NCI-H1436 (cell line): ENCODE measurements around the gene CHRM4.

Source experiments
- DNase-seq: peaks from one replicate; lab custom pipeline; 2025; lab: John Stamatoyannopoulos, UW

Gene CHRM4

DNA sequence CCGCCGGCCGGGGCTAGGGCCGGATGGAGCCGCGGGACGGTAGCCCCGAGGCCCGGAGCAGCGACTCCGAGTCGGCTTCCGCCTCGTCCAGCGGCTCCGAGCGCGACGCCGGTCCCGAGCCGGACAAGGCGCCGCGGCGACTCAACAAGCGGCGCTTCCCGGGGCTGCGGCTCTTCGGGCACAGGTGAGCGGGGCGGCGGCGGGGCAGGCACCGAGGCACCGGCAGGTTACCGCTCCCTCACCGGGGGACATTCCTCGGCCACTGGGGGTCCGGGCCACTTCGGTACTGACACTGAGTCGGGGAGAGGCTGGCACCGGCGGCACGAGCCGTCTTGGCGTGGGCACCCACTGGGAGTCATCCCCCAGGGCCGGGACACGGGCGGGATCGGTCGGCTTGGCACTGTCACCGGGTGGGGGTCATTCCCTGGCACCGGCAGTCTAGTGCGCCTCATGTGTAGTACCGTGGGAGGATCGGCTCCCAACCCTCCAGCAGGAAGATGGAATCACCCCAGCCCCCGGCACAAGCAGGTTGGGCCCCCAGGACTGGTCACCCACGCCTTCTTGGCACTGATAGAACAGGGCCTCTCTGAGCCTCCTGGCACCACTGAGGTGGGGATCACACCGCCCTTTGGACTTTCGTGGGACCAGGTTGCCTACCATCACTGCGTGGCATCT, 43.8 kb downstream of the CHRM4 start:
- DNase-seq: no peak

DNA sequence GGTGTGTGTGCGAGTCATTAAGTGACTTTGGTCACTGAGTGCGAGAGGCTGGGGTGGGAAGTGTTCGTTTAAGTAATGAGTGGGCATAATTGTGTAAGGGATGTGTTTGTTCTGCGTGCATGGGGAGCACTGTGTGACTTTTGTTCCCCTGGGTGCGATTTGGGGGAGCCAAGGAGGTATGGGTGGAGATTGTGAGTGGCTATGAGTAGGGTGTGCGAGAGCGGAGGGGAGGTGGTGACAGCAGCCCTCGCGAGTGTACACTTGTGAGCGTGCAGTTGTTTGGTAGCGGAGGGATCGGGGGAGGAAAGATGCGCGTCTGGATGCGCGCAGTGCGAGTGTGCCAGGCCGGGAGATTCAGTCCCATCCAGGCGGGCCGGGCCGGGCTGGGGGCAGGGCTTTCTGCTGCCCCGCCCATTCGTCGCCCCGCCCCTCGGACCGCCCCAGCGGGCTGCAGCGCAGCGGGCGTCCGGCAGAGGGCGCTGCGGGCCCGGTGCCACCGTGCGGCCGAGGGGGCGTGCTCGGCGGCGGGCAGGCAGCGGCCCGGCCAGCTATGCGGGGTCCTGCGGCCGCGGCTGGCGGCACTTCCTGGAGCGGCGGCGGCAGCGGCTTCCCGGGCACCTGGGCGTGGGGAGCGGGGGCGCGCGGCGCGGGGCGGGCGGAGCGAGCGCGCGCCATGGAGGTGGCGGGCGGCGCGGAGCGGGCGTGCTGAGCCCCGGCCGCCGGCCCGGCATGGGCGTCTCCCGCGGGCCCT, 44.5 kb downstream of the CHRM4 start, which contains the start of gene DGKZ:
DGKZ (plus strand) TSS at position 578 of the 751 bp plus-strand sequence. CDS start 197 bp downstream, outside the sequence.
- peak; percentile 79 for DNase-seq

DNA sequence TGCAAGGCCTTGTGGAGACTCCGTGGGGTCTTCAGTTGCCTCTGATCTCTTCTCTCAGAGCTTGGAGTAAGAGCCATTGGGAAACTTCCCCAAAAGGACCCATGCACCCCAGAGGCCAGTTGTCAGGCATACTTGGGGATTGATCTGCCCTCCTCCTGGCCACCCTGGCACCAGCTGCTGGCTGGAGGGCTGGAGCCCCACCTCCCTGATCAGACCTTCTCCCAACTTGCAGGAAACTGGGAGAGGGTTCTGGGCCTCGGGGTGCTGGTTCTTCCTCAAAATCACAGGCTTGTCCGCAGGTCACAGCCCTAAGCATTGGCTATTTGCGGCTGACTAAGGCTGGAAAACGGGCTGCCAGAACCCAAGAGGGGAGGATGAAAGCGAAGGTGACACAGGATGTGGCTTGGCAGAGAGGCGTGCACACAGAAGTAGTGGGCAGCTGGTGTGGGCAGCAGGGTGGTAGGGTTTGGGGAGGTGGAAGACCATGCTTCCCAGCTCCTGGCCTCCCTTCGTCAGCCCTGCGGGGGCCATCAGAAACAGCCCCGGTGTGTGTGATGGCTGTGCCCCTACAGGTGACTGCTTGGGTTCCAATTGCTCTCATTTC, 45.6 kb downstream of the CHRM4 start:
- no peak for DNase-seq

DNA sequence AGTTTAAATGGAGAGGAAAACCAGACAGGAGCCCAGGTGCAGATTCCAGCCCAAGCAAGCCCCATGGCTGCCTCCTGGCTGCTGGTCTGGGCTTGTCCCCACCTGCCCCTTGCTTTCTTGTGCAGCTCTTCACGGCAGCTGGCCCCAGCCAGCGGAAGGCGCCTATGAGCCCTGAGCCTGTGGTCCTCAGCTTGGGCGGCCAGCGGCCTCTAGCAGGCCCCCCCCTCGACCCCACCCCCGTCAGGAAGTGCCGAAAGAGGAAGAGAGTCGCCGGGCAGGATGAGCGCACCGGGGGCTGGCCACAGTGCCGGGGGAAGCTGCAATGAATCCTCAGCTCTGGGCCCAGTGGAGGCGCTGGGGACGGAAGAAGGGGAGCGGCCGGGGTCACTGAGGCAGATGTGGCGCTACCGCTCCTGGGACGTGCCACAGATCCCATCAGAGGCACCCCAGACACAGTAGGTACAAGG, 46.4 kb downstream of the CHRM4 start:
- DNase-seq: no peak

DNA sequence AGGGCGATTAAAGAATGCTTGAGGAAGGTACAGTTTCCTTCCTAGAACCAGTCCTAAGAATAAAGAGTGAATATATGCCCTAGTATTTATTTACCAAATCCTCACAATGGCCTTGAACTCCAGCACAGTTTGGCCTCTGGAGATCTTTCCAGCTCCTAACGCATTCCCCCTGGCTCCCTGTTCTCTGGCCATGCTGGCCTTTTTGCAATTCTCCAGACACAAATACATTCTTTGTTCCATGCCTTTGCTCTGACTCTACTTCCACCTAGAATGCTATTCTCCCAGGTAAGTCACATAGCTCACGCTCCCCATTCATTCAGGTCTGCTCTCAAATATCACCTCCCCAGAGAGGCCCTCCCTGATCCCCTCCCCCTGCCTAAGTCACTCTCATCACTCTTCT, 48.1 kb downstream of the CHRM4 start:
- no peak for DNase-seq

DNA sequence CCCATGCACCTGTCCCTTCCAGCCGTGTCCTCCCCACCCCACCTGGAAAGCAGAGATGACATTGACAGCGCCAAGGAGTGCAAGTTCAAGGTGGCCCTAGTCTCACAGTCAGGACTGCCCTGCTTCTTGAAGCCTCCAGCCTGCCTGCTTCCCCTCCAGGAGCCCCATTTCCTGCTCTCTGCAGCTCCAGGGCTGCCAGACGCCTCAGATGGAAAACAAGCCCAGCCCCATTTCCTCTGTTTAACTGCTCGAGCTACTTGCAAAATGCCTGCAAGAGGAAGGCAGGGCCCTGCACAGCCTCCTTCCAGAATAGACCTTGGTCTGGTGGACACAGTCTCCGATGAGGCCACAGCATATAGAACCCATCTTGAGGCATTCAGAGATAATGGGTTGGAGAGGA, 49.3 kb downstream of the CHRM4 start:
- no peak for DNase-seq

DNA sequence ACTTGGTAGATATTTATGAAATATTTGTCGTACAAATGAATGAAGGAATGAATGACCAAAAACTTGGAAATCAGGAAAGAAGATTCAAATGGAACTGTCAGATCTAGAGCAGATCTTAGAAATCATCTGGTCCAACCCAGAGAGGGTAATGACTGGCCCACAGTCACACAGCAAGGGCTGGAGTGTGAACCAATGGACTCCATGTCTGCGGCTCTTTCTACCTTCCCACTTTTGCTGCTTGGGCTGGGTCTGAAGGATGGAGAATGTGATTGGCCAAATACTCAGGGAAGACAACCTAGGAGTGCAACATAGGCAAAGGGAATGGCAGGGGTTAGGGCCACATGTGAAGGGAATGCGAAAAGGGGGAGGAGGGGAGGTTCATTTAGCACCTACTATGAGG, 50.1 kb downstream of the CHRM4 start:
- no peak for DNase-seq

DNA sequence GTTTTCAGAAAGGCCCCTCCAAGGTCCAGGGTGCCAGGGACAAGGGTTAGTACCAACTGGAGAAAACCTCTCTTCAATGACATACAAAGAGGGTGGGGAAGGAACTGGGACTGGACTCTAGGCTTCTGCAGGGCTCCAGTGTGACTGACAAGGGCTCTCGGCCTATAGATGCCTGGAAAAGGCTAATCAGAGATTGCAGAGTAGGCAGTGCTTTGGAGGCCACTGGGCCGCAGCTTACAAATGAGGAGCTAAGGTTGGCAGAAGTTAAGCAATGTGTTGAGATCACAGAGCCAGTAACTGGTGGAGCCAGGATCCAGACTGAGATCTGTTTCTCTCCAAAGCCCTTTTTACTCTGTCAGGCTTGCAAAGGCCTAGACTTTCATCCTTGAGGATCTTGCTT, 51.8 kb downstream of the CHRM4 start:
- no peak for DNase-seq

DNA sequence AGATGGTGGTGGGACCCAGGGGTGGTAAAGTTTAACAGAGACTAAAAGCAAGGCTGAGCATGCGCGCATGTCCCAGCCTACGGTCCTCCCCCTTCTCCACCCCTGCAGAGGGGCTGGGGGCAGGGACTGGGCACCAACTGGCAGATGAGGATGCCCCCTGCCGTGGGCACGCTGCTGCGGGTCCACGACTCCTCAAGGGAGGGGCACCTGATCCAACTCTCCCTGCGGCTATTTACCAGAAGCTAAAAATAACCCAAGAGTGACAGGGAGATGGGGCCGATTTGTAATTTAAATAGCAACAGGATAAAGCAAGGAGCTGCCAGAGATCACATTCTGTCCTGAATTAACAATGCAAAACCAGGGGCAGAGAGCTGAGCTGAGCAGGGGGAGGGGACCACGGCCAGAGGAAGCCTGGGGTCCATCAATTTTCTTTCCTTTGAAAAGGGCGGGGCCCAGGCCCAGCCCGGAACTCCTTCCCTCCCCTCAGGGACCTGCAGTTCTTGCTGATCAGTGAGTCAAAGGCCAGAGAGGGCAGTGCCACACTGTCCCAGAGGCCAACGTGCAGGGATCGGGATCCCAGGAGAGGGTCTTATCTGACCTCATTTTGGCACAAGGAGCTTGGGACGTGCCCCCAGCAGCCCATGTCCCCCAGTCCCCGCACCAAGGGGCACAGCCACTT, 52.4 kb downstream of the CHRM4 start:
- DNase-seq: peak; percentile 62

DNA sequence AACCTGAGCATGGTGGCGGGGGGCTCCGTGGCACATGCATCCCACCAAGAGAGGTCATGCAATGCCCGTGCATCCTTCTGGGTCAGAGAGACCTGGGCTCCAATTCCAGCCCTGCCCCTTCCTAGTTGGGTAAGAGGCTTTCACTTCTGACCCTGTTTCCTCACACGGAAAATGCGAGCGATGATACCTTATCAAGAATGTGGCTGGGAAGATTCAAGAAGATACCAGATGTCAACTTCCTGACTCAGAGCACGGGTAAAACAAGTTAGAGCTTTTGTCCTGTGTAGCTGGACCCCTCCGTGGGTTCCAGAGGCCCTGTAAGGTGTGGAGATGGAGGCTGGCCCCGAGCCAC, 53.0 kb downstream of the CHRM4 start:
- DNase-seq: no peak

DNA sequence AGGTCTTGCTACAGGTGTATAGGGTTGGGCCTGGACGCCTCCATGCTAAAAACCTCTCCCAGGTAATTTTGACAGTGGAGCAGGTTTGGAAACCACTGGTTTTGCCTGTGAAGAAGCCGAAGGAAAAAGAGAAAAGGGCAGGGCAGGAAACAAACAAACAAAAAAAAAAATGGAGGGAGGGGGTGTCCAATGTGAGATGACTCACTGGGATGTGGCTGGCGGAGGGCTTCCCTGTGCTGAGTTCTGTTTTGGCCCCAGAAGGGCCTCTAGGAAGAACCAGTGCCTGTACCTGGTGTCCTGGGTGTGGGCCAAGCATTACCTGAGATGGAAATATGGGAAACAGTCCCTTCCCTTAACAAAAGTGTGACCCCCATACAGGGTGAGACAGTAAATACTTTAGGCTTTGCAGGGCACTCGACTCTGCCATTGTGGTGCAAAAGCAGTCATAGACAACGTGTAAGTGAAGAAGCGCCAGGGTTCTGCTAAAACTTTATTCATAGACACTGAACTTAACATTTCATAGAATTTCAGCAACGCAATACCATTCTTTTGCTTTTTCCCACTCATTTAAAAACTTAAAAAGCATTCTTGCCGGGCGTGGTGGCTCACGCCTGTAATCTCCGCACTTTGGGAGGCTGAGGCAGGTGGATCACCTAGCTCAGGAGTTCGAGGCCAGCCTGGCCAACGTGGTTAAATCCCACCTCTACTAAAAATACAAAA, 53.8 kb downstream of the CHRM4 start:
- DNase-seq: no peak

DNA sequence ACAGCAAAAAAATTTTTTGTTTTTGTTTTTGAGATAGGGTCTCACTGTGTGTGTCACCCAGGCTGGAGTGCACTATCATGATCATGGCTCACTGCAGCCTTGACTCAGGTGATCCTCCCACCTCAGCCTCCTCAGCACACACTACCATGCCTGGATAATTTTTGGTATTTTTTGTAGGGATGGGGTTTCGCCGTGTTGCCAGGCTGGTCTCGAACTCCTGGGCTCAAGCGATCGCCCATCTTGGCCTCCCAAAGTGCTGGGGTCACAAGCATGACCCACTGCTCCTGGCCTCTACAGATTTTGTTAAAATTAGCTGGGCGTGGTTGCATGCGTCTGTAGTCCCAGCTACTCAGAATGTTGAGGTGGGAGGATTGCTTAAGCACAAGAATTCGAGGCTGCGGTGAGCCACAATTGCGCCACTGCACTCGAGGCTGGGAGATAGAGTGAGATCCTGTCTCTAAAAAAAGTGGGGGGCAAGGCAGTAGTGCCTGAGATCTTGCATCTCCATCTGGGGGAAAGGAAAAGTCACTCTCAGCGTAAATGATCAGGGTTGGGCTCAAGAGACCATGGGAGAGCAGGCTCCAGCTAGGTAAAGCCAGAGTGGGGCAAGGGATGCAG, 54.9 kb downstream of the CHRM4 start:
- DNase-seq: no peak

DNA sequence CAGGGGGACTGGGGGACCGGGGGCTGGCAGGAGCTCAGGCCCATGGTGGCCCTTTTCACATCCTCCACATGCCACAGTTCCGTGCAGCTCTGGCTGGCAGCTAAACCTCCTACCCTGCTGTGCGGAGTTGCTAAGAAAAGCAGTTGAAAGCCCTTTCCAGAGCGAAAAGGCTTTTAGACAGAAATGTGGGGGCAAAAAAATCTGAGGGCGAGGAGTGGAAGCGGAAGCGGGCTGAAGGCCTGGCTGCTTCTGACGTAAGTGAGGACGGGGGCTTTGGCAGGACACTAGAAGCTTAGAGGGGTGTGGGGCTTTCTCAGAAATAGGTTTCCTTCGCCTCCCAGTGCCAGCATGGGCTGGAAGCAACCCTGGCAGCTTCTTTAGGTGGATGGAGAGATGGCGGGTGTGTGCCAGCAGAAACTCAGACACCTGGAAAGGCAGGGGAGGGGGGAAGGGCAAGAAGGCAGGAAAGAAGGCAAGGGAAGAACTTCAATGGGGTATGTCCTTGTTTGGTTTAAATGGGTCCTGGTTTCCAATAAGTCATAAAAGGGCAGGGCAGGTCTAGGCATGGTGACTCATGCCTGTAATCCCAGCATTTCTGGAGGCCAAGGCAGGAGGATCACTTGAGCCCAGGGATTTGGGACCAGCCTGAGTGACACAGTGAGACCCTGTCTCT, 55.5 kb downstream of the CHRM4 start:
- no peak for DNase-seq

DNA sequence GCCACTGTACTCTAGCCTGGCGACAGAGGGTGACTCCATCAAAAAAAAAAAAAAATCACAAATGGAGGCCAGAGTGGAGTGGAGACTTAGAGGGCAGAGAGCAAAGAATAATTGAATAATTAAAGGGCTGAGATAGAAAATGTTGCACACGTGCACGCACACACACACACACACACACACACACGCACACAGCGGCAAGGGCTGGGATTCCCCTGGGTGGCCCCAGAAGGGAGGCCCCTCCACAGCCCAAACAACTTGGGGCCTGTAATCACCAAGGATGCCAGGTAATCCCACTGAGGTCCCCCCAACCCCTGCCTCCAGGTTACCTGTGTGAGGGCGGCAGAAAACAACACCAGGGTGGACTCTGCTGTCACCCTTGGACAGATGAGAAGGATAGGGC, 56.3 kb downstream of the CHRM4 start:
- no peak for DNase-seq

DNA sequence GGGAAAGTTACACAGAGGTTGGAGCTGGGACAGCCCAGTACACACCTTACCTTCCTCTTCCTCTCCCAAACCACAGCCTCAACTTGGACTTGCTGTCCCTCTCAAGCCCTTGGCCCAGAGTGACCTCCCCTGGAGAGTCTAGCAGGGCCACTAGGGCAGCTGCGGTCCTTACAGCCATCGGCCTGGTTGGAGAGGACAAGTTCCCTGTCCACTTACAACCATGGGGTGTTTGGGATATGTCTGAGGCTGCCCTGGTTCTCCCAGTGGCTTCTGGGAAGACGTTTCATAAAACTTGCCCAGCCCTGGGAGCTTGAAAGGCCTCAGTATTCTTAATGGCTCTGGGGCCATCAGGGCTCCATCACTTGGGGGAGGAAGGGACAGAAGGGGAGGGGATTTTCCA, 57.4 kb downstream of the CHRM4 start:
- no peak for DNase-seq
